NCI-H345 treated with DMSO at 0.1 percent for 48 hours (cell line): ENCODE results near the gene ETF1.

Source experiments
- DNase-seq: peaks from one replicate; lab custom pipeline; 2025; ENCODE audit not compliant: unreplicated experiment; lab: John Stamatoyannopoulos, UW

Gene ETF1

DNA sequence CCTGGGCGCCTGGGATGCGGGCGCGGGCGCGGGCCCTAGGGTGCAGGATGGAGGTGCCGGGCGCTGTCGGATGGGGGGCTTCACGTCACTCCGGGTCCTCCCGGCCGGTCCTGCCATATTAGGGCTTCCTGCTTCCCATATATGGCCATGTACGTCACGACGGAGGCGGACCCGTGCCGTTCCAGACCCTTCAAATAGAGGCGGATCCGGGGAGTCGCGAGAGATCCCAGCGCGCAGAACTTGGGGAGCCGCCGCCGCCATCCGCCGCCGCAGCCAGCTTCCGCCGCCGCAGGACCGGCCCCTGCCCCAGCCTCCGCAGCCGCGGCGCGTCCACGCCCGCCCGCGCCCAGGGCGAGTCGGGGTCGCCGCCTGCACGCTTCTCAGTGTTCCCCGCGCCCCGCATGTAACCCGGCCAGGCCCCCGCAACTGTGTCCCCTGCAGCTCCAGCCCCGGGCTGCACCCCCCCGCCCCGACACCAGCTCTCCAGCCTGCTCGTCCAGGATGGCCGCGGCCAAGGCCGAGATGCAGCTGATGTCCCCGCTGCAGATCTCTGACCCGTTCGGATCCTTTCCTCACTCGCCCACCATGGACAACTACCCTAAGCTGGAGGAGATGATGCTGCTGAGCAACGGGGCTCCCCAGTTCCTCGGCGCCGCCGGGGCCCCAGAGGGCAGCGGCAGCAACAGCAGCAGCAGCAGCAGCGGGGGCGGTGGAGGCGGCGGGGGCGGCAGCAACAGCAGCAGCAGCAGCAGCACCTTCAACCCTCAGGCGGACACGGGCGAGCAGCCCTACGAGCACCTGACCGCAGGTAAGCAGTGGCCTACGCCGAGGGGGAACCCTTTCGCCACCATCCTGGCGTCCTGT is 77.5 kb downstream of the ETF1 start, which contains the start of gene EGR1:
EGR1 (plus strand) TSS at position 219 of the 864 bp plus-strand sequence; CDS start at position 502, 283 bp downstream.
- peak; percentile 90 for DNase-seq

GRCh38 chr5:138464388-138465260 is 78.4 kb downstream of the ETF1 start:
- peak; percentile 95 for DNase-seq

- DNase-seq, result peak; percentile 90
Observed at GRCh38 chr5:138464008-138464387, 79.0 kb downstream of the ETF1 start.

- no peak for DNase-seq
Observed at GRCh38 chr5:138463419-138464007, 79.5 kb downstream of the ETF1 start.

DNA sequence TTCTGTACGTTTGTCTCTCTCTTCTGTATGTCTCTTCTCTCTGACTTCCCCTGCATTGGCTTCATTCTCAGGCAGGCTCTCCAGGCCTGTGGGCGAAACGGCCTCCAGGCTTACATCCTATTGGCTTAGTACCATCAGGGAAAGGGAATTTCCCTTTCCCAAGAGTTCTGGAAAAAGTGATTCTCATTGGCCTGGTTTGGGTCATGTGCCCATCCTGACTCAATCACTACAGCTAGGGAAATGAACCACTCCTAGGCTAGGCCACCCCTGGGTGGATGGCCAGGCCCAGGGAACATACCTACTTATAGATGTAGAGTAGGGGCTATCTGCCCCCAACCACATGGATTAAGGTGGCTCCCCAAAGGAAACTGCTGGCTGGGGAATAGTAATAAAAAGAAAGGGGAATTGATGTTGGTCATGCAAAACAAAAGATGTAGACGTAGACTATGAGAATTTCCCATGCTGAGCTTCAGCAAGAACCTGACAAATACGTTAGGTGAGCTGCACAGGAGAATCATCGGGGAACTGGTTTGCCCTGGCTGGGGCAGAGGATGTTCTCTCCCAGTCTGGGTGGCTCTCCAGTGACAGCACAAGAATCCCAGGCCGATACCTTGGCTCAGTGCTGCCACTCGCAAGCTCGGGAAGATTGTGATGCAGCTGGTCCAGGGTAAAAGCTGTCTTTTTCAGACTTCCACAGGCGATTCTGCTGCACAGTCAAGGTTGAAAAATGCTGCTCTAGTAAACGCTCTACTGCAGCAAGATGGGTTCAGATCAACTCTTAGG is 81.5 kb downstream of the ETF1 start:
- DNase-seq, result no peak

DNA sequence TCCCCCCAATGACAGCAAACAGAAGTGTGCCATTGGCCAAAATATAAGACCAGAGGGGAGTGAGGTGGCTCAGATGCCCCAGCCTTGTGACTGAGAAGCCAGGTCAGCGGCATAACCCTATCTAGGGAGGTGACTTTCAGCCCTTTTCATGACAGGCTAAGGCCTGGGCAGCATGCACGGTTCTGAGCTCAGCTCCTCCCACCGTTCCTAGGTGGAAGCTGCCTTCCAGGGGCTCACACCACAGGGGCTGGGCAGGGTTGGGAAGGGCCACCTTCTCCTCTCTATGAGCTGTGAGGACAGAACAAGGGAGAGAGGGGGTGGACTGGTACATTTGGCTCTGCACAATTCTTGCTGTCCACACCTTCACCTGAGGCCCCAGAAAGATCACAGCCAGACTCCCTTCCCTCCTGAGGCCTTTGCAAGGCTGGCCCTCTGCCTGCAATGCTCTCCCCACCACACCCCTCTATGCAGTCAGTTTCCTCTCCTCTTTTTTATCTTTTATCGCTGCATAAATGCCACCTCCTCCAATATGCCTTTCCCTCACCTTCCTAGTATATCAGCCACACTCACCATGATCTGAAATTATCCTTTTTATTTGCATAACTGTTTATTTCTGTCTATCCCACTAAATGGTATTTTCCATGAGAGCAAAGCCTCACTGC is 82.9 kb downstream of the ETF1 start:
- DNase-seq, result no peak

GRCh38 chr5:138459311-138459933 is 83.6 kb downstream of the ETF1 start:
- no peak for DNase-seq

DNA sequence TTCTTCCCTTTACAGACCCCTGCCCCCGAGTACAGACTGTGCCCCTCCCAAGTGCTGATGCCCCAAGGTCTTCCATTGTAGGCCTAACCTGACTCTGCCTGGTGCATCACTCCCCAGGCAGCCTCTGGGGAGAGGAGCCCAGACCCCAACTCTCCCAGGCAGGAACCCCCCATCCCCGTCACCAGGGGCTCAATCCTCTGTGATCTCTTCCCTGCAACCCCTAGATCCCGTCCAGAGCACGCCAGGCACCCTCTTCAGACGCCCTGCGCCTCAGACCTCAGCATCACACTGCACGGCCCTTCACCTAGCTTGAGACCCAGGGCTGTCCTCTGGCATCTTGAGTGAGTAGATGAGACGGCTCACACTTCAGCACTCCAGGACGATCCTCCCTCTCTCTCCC is 84.2 kb downstream of the ETF1 start:
- no peak for DNase-seq

- DNase-seq, result no peak
Observed at GRCh38 chr5:138458384-138458783, 84.7 kb downstream of the ETF1 start.

DNA sequence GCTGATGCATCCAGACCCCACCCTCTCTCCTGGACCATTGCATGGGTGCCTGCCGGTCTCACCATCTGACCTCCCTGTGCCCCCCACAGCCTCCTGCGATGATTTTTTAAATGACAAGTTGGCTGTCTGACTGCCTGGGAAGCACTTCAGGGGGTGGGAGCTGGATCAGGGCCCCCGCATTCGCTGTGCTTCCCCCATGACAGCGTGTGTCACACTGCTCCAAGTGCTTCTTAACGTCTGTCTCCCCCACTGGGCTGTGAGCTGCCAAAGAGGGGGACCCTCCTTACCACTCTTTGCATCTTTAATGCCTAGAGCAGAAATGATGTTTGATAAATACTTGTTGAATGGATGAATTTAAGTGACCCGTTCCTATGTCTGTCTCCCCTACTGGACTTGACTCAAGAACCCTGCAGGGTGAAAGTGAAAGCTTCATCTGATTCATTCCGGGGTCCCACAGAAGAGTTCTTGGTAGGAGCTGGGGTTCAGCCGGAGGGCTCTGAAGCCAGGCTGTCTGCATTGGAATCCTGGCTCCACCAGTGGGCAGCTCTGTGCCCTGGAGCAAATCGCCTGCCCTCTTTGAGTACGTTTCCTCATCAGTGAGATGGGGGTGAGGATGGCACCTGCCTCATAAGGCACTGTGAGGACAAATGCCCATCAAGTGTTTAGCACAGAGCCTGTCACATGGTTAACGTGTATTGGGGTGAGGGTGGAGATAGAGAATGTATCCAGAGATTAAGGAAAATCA is 85.3 kb downstream of the ETF1 start:
- DNase-seq, result no peak
